GM23338 (cell line): ENCODE results near the gene LTBP2. TPM values are rescaled to one million over a fixed set of nuclear protein-coding genes. Genes with fewer than 3 reads are reported as not detected.

ENCODE experiments used
- ATAC-seq: fragments of 200-7000 bp; cut with Tn5 transposase; 3 replicates; pipeline ENCODE4 v1.9.1; 2020
- DNase-seq: peaks from one replicate; pipeline ENCODE4 v3.0.0-alpha.2; 2015; ENCODE audit warnings: low spot score
- H2AFZ ChIP-seq: fragments of 200-600 bp; sonication (generic); 2 replicates; pipeline ENCODE4 v1.8.0; 2016; ENCODE audit warnings: antibody characterized with exemption, mild to moderate bottlenecking, moderate library complexity
- H3F3A ChIP-seq: fragments of 200-600 bp; sonication (generic); replicated peaks from 2 replicates; pipeline ENCODE4 v1.8.0; 2017; ENCODE audit warnings: antibody characterized with exemption, mixed run types, low read depth
- H3K27ac ChIP-seq: fragments of 200-600 bp; sonication (generic); 2 replicates; pipeline ENCODE4 v1.6.1; 2016; ENCODE audit warnings: low read depth
- H3K27me3 ChIP-seq: fragments of 200-600 bp; sonication (generic); 2 replicates; pipeline ENCODE4 v1.8.0; 2016; ENCODE audit warnings: mild to moderate bottlenecking, mixed run types, moderate library complexity; ENCODE audit not compliant: insufficient read depth
- H3K36me3 ChIP-seq: fragments of 200-600 bp; sonication (generic); 2 replicates; pipeline ENCODE4 v1.8.0; 2016; ENCODE audit warnings: mild to moderate bottlenecking; ENCODE audit not compliant: insufficient read depth
- H3K4me1 ChIP-seq: fragments of 200-600 bp; sonication (generic); 2 replicates; pipeline ENCODE4 v1.8.0; 2016; ENCODE audit warnings: mild to moderate bottlenecking, moderate library complexity; ENCODE audit not compliant: insufficient read depth
- H3K4me2 ChIP-seq: fragments of 200-600 bp; sonication (generic); 2 replicates; pipeline ENCODE4 v1.7.1; 2017; ENCODE audit warnings: mixed run types
- H3K4me3 ChIP-seq: fragments of 200-600 bp; sonication (generic); 2 replicates; pipeline ENCODE4 v1.6.1; 2016; ENCODE audit warnings: mixed run types
- H3K79me2 ChIP-seq: fragments of 200-600 bp; sonication (generic); replicated peaks from 2 replicates; pipeline ENCODE4 v1.8.0; 2017; ENCODE audit warnings: mild to moderate bottlenecking; ENCODE audit not compliant: insufficient read depth
- H3K9me2 ChIP-seq: fragments of 200-600 bp; sonication (generic); 2 replicates; pipeline ENCODE4 v1.8.0; 2017; ENCODE audit not compliant: insufficient read depth
- H4K20me1 ChIP-seq: fragments of 200-600 bp; sonication (generic); replicated peaks from 2 replicates; pipeline ENCODE4 v1.8.0; 2017; ENCODE audit warnings: mild to moderate bottlenecking; ENCODE audit not compliant: insufficient read depth
- H3K27ac Mint-ChIP-seq: 2 replicates; pipeline ENCODE4 v1.8.0; 2020; ENCODE audit warnings: inconsistent platforms, mild to moderate bottlenecking, moderate library complexity, mixed read lengths
- H3K27me3 Mint-ChIP-seq: 3 replicates; pipeline ENCODE4 v1.8.0; 2022; ENCODE audit warnings: low read depth, mild to moderate bottlenecking, moderate library complexity, mixed read lengths, inconsistent platforms; ENCODE audit not compliant: insufficient read depth, poor library complexity
- H3K36me3 Mint-ChIP-seq: 3 replicates; pipeline ENCODE4 v1.8.0; 2021; ENCODE audit warnings: low read depth, mild to moderate bottlenecking, inconsistent platforms, moderate library complexity, mixed read lengths
- H3K4me1 Mint-ChIP-seq: 3 replicates; pipeline ENCODE4 v1.8.0; 2020; ENCODE audit warnings: mild to moderate bottlenecking, inconsistent platforms, mixed read lengths
- H3K4me3 Mint-ChIP-seq: 3 replicates; pipeline ENCODE4 v1.8.0; 2021; ENCODE audit warnings: moderate library complexity, mild to moderate bottlenecking, inconsistent platforms, mixed read lengths
- H3K9me3 Mint-ChIP-seq: 3 replicates; pipeline ENCODE4 v1.8.0; 2020; ENCODE audit warnings: moderate library complexity, mild to moderate bottlenecking, inconsistent platforms, mixed read lengths
- CREB1 ChIP-seq: fragments of 250-450 bp; sonication (Bioruptor Pico); IDR thresholded peaks from 2 replicates; pipeline ENCODE4 v1.5.0; 2020; ENCODE audit warnings: low read depth, mild to moderate bottlenecking, moderate library complexity
- EZH2 ChIP-seq: fragments of 200-600 bp; sonication (generic); IDR thresholded peaks from one replicate; pipeline ENCODE4 v1.8.0; 2017; ENCODE audit warnings: antibody characterized with exemption, mild to moderate bottlenecking, low read depth; ENCODE audit not compliant: unreplicated experiment
- EZH2phosphoT487 ChIP-seq: fragments of 200-600 bp; sonication (generic); IDR thresholded peaks from one replicate; pipeline ENCODE4 v1.8.1; 2018; ENCODE audit warnings: antibody characterized with exemption; ENCODE audit not compliant: unreplicated experiment
- JUNB ChIP-seq: IDR thresholded peaks from one replicate; pipeline ENCODE4 v1.6.1; 2016; ENCODE audit warnings: antibody characterized with exemption; ENCODE audit not compliant: unreplicated experiment
- POLR2AphosphoS5 ChIP-seq: IDR thresholded peaks from 2 replicates; pipeline ENCODE4 v1.6.1; 2016; ENCODE audit warnings: antibody characterized with exemption, low read depth
- STAT1 ChIP-seq: IDR thresholded peaks from one replicate; pipeline ENCODE4 v1.6.1; 2016; ENCODE audit warnings: antibody characterized with exemption; ENCODE audit not compliant: unreplicated experiment
- ZNF114 ChIP-seq: fragments of 250-450 bp; sonication (Bioruptor Pico); IDR thresholded peaks from 2 replicates; pipeline ENCODE4 v1.5.0; 2020; ENCODE audit warnings: mild to moderate bottlenecking, moderate library complexity
- ZNF331 ChIP-seq: fragments of 250-450 bp; sonication (Bioruptor Pico); IDR thresholded peaks from 2 replicates; pipeline ENCODE4 v1.5.0; 2020; ENCODE audit warnings: low read depth, mild to moderate bottlenecking, moderate library complexity
- ZNF462 ChIP-seq: fragments of 250-450 bp; sonication (Bioruptor Pico); IDR thresholded peaks from 2 replicates; pipeline ENCODE4 v1.5.0; 2020; ENCODE audit warnings: mild to moderate bottlenecking, moderate library complexity
- polyA plus RNA-seq: library from polyadenylated mRNA; unstranded; fragments of >200 nt; fragmentation: Nextera tagmentation; extraction: Ambion mirVana; gene quantifications from 2 replicates; pipeline ENCODE4 v1.2.1, GENCODE V29; 2016
- total RNA-seq: library from RNA; depleted of rRNA; stranded (reverse); fragments of >200 nt; shearing (Covaris generic); gene quantifications from 2 replicates; pipeline ENCODE4 v1.2.3, GENCODE V29; 2014

LTBP2 gene
- total and polyA plus RNA-seq, 2 experiments from 2014 or later: 0.27 to 0.49 TPM

- TF ChIP-seq ZNF462 (CRISPR knock-in tag) (no peak), STAT1 (no peak), EZH2 (no peak), CREB1 (CRISPR knock-in tag) (no peak), ZNF114 (CRISPR knock-in tag) (no peak), POLR2AphosphoS5 (no peak)
Observed at GRCh38 chr14:74594029-74594428, 18.0 kb downstream of the LTBP2 start (continued).

GRCh38 chr14:74593241-74593953, 18.6 kb downstream of the LTBP2 start:
- Mint-ChIP-seq H3K27me3 (peaks cover 4% of the 10 kb centered on the region), H3K36me3 (no peaks in the 10 kb centered on the region), H3K9me3 (no peaks in the 10 kb centered on the region), H3K4me1 (no peaks in the 10 kb centered on the region), H3K27ac (no peak overlapping the region), H3K4me3 (no peak overlapping the region)
- H4K20me1 ChIP-seq: no peaks in the 10 kb centered on the region
- ATAC-seq (no peak), DNase-seq (no peak)
- H3K9me2 ChIP-seq: no peaks in the 10 kb centered on the region
- H3K4me2 ChIP-seq: no peak overlapping the region
- no peak overlapping the region for H3K4me3 ChIP-seq
- no peaks in the 10 kb centered on the region for H3K4me1 ChIP-seq
- no peaks in the 10 kb centered on the region for H3F3A ChIP-seq
- H3K27ac ChIP-seq: no peak overlapping the region
- H3K27me3 ChIP-seq: no peaks in the 10 kb centered on the region
- H2AFZ ChIP-seq: no peak overlapping the region
- no peaks in the 10 kb centered on the region for H3K79me2 ChIP-seq
- no peaks in the 10 kb centered on the region for H3K36me3 ChIP-seq
- TF ChIP-seq ZNF462 (CRISPR knock-in tag) (no peak), ZNF331 (CRISPR knock-in tag) (no peak), POLR2AphosphoS5 (no peak), STAT1 (no peak), EZH2 (no peak), EZH2phosphoT487 (no peak), JUNB (no peak), CREB1 (CRISPR knock-in tag) (no peak), ZNF114 (CRISPR knock-in tag) (no peak)
